Measurements from ENCODE around the gene C2. TPM values are rescaled to one million over a fixed set of nuclear protein-coding genes. Genes with fewer than 3 reads are reported as not detected.

Gene C2
- total RNA-seq, 1 experiment from 2014 or later: 0.66 TPM

DNA sequence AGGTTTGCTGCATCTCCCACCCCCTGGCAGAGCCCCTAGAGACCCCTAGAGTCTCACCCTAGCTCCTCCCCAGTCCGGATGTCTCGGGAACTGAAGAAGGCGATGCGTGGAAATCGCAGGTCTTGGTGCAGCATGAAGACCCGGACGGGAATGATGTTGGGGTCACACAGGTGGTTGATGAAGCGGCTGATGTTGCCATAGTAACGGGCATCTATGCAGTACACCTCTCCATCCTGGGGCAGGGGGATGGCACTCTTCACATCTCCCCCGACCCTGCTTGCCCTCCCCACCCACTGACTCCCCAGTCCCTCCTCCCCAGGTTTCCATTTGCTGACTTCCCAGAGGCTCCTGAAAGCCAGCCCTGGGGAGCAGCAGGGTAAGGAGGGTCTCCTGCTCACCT is 46.9 kb upstream of the C2 start:
- Histone ChIP-seq H2BK5ac (ENCODE audit: insufficient read length, low read length) (no peak overlapping the region), H4K20me1 (ENCODE audit: control insufficient read depth, insufficient read depth, insufficient read length) (no peaks in the 10 kb centered on the region), H4K8ac (replicated peaks; ENCODE audit: insufficient read length, low read depth, low read length) (no peak overlapping the region), H3K4ac (ENCODE audit: low read depth, low read length) (no peak overlapping the region), H4K91ac (ENCODE audit: insufficient read length, low read depth, low read length) (no peak overlapping the region), H3K79me2 (ENCODE audit: insufficient read depth, low read length) (no peaks in the 10 kb centered on the region), H3K9ac (ENCODE audit: extremely low read depth, insufficient read length, low read length) (no peak overlapping the region), H3K23ac (ENCODE audit: insufficient read length, low read depth, low read length) (no peak overlapping the region), H3K4me2 (ENCODE audit: insufficient read depth, insufficient read length, low read length) (no peak overlapping the region), H2BK15ac (ENCODE audit: low read depth, low read length) (no peak overlapping the region), H2BK12ac (ENCODE audit: insufficient read length, low read depth, low read length) (no peak overlapping the region), H2AFZ (ENCODE audit: low read length) (no peak overlapping the region), H3K23me2 (ENCODE audit: insufficient read length, low read depth, low read length, poor library complexity, severe bottlenecking) (no peaks in the 10 kb centered on the region), H3K9me3 (ENCODE audit: control insufficient read depth, low read depth, low read length) (no peaks in the 10 kb centered on the region), H4K5ac (ENCODE audit: insufficient read length, low read depth, low read length) (no peak overlapping the region), H3K14ac (ENCODE audit: insufficient read depth, low read length) (no peak overlapping the region), H3K56ac (ENCODE audit: insufficient read length, low read depth, low read length) (no peak overlapping the region), H3K27ac (ENCODE audit: insufficient read length, low read depth, low read length) (no peak overlapping the region), H2BK120ac (ENCODE audit: low read depth, low read length, poor library complexity, severe bottlenecking) (no peak overlapping the region), H3T11ph (ENCODE audit: low read length) (no peak overlapping the region), H3K4me1 (ENCODE audit: insufficient read depth, low read length) (no peaks in the 10 kb centered on the region), H3K18ac (ENCODE audit: insufficient read length, low read depth, low read length) (no peak overlapping the region), H3K27me3 (ENCODE audit: insufficient read depth, low read length) (no peaks in the 10 kb centered on the region), H2AK5ac (ENCODE audit: insufficient read length, low read length) (no peak overlapping the region), H3K79me1 (ENCODE audit: insufficient read depth, low read depth, low read length, poor library complexity, severe bottlenecking) (no peaks in the 10 kb centered on the region), H2BK20ac (ENCODE audit: low read depth, low read length, poor library complexity, severe bottlenecking) (no peak overlapping the region)
- Mint-ChIP-seq H3K4me3 (no peak overlapping the region), H3K36me3 (ENCODE audit: insufficient read depth in 1 of 3, low read depth in 3 of 3) (peaks cover 43 to 60% (median 60%) of the 10 kb centered on the region in 3 experiments; a peak in 6 of 7 replicates), H3K27me3 (ENCODE audit: low read depth) (no peaks in the 10 kb centered on the region; the same call in 1 of the 2 replicates), H3K27ac (no peak overlapping the region; a peak in 1 of 7 replicates), H3K9me3 (no peaks in the 10 kb centered on the region), H3K4me1 (peaks cover 3 to 27% of the 10 kb centered on the region in 2 experiments)
- no peak for DNase-seq
- no CpG with 5 or more reads among the region's 10 CpGs for WGBS (ENCODE audit: extremely low coverage, insufficient read length, low lambda C conversion rate)
- TF ChIP-seq, protein P1, sequence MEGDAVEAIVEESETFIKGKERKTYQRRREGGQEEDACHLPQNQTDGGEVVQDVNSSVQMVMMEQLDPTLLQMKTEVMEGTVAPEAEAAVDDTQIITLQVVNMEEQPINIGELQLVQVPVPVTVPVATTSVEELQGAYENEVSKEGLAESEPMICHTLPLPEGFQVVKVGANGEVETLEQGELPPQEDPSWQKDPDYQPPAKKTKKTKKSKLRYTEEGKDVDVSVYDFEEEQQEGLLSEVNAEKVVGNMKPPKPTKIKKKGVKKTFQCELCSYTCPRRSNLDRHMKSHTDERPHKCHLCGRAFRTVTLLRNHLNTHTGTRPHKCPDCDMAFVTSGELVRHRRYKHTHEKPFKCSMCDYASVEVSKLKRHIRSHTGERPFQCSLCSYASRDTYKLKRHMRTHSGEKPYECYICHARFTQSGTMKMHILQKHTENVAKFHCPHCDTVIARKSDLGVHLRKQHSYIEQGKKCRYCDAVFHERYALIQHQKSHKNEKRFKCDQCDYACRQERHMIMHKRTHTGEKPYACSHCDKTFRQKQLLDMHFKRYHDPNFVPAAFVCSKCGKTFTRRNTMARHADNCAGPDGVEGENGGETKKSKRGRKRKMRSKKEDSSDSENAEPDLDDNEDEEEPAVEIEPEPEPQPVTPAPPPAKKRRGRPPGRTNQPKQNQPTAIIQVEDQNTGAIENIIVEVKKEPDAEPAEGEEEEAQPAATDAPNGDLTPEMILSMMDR (conservative IDR thresholded peaks at IDR 0.05): no peak

Data from H9 (cell line).